Chondrocyte (in vitro differentiated cells): Measurements from ENCODE around the gene SFXN5. TPM values are rescaled to one million over a fixed set of nuclear protein-coding genes. Genes with fewer than 3 reads are reported as not detected.

Experiments
- DNase-seq: peaks from one replicate; pipeline ENCODE4 v3.0.0; 2021; ENCODE audit warnings: mixed read lengths, low spot score
- H3K27ac Mint-ChIP-seq: one replicate; pipeline ENCODE4 v1.8.0; 2021; ENCODE audit warnings: mild to moderate bottlenecking, moderate library complexity, mixed read lengths; ENCODE audit not compliant: unreplicated experiment
- H3K27me3 Mint-ChIP-seq: 2 replicates; pipeline ENCODE4 v1.8.0; 2021; ENCODE audit warnings: low read depth, mixed read lengths
- H3K36me3 Mint-ChIP-seq: 2 replicates; pipeline ENCODE4 v1.8.0; 2021; ENCODE audit warnings: low read depth, mixed read lengths
- H3K4me1 Mint-ChIP-seq: 2 replicates; pipeline ENCODE4 v1.8.0; 2021; ENCODE audit warnings: low read depth, mild to moderate bottlenecking, mixed read lengths
- H3K4me3 Mint-ChIP-seq: one replicate; pipeline ENCODE4 v1.8.0; 2021; ENCODE audit warnings: mild to moderate bottlenecking, moderate library complexity, mixed read lengths; ENCODE audit not compliant: unreplicated experiment
- H3K9me3 Mint-ChIP-seq: 2 replicates; pipeline ENCODE4 v1.8.0; 2021; ENCODE audit warnings: low read depth, mixed read lengths
- CTCF ChIP-seq: fragments of 200-600 bp; sonication (generic); IDR thresholded peaks from 2 replicates; pipeline ENCODE4 v1.5.0; 2021; ENCODE audit warnings: antibody characterized with exemption, mild to moderate bottlenecking, moderate library complexity
- total RNA-seq: library from RNA; stranded (reverse); gene quantifications from 3 replicates; pipeline ENCODE4 v1.2.1, GENCODE V29; 2021

The SFXN5 gene
- total RNA-seq, 1 donor from 2014 or later: 10.6 TPM

DNA sequence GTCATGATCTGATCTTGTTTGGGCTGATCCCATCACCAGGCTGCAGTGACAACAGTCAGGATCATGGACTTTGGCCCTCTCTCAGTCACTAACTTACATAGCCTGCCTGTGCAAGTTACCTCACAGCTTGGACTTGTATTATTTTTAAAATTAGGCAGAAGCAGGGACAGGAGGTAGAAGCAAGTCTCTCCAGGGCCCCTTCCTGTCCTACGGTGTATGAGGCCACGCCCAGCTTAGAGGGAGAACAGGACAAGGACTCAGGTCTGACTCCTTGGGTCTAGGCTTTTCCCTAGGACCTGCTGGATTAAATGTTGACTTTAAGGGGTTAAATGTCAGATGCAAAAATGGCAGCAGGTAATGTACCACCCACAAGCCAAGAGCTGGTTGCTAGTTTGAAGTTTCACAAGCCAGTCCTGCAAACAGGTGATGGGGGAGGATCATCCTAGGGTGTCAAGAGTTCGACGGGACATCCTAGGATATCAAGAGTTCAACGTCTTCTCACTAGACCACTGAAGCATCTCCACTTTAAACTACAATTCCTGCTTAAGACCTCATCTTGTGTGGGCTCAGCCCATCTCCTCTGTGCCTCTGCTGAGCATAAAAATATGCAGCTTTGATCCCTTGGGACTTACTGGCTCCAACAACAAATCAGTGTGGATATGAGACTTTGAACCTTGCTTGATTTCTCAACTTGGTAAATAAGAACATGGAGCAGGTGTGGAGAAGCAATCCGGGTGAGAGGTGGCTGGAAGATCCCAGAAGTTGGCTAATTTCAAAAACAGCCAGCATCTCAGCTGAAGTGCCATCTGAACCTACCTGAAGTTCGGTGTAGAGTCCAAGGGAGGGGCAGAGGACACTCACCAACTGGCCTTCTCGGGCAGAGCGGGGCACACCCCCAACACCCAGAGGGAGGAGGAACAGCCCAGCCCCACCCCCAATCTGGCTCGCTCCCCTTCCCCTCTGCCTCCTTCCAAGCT, 39.5 kb downstream of the SFXN5 start:
- Mint-ChIP-seq H3K27ac (no peak overlapping the region), H3K36me3 (peaks cover 10% of the 10 kb centered on the region), H3K4me1 (no peaks in the 10 kb centered on the region), H3K9me3 (no peaks in the 10 kb centered on the region), H3K27me3 (no peaks in the 10 kb centered on the region), H3K4me3 (no peak overlapping the region)
- DNase-seq: no peak
- no peak for TF ChIP-seq CTCF

GRCh38 chr2:73031095-73031678, 40.3 kb downstream of the SFXN5 start:
- H3K27me3 Mint-ChIP-seq: no peaks in the 10 kb centered on the region
- H3K4me3 Mint-ChIP-seq: no peak overlapping the region
- no peak overlapping the region for H3K27ac Mint-ChIP-seq
- TF ChIP-seq CTCF: no peak
- H3K4me1 Mint-ChIP-seq: no peaks in the 10 kb centered on the region
- DNase-seq: no peak
- peaks cover 9% of the 10 kb centered on the region for H3K36me3 Mint-ChIP-seq
- H3K9me3 Mint-ChIP-seq: no peaks in the 10 kb centered on the region

GRCh38 chr2:73028841-73029240, 42.7 kb downstream of the SFXN5 start:
- Mint-ChIP-seq H3K27ac (no peak overlapping the region), H3K27me3 (no peaks in the 10 kb centered on the region), H3K4me1 (no peaks in the 10 kb centered on the region), H3K4me3 (no peak overlapping the region), H3K36me3 (peaks cover 7% of the 10 kb centered on the region), H3K9me3 (no peaks in the 10 kb centered on the region)
- TF ChIP-seq CTCF: no peak
- DNase-seq: no peak

GRCh38 chr2:73027340-73027739, 44.2 kb downstream of the SFXN5 start:
- no peak for TF ChIP-seq CTCF
- Mint-ChIP-seq H3K27me3 (no peaks in the 10 kb centered on the region), H3K27ac (no peak overlapping the region), H3K4me3 (no peak overlapping the region), H3K9me3 (no peaks in the 10 kb centered on the region), H3K36me3 (peaks cover 3% of the 10 kb centered on the region), H3K4me1 (no peaks in the 10 kb centered on the region)
- DNase-seq: no peak

- no peak for DNase-seq
- Mint-ChIP-seq H3K4me3 (no peak overlapping the region), H3K4me1 (peaks cover 17% of the 10 kb centered on the region), H3K27ac (no peak overlapping the region), H3K36me3 (peaks cover 7% of the 10 kb centered on the region), H3K27me3 (no peaks in the 10 kb centered on the region), H3K9me3 (no peaks in the 10 kb centered on the region)
- TF ChIP-seq CTCF: no peak
These were observed 48.0 kb downstream of the SFXN5 start for GRCh38 chr2:73023497-73023896.
